Ascending aorta (tissue), 2 donors: ENCODE results near the gene LILRA2. TPM values are rescaled to one million over a fixed set of nuclear protein-coding genes. Genes with fewer than 3 reads are reported as not detected.
"Not testable (repeated sequence)": the region's sequence is repeated elsewhere in the genome, so short reads cannot be mapped to it uniquely, and the experiment has no call there.

ENCODE experiments used
- DNase-seq, 2 donors: peaks; one replicate each; pipeline ENCODE4 v3.0.0-alpha.2; 2019; ENCODE audit warnings: low spot score in 2 of 2
- H3K27ac ChIP-seq, 2 donors: fragments of 200-600 bp; sonication (generic); one replicate each; pipeline ENCODE4 v1.5.1; 2016 to 2017; ENCODE audit warnings: mild to moderate bottlenecking in 1 of 2
- H3K27me3 ChIP-seq: fragments of 200-600 bp; sonication (generic); one replicate; pipeline ENCODE4 v1.5.1; 2017
- H3K36me3 ChIP-seq, 2 donors: fragments of 200-600 bp; sonication (generic); one replicate each; pipeline ENCODE4 v1.5.1; 2016
- H3K4me1 ChIP-seq, 2 donors: fragments of 200-600 bp; sonication (generic); one replicate each; pipeline ENCODE4 v1.5.1; 2016 to 2017; ENCODE audit warnings: mild to moderate bottlenecking in 1 of 2
- H3K4me3 ChIP-seq, 2 donors: fragments of 200-600 bp; sonication (generic); one replicate each; pipeline ENCODE4 v1.5.1; 2016 to 2017; ENCODE audit warnings: mild to moderate bottlenecking in 1 of 2
- H3K9me3 ChIP-seq, 2 donors: fragments of 200-600 bp; sonication (generic); one replicate each; pipeline ENCODE4 v1.5.1; 2016
- intact Hi-C: fragments of 100-400 bp; cut with DNase I; formaldehyde crosslinking; loops from one replicate; pipeline ENCODE4 v1.15.1; 2023
- total RNA-seq: library from RNA; depleted of rRNA; stranded (reverse); fragments of >200 nt; gene quantifications from one replicate; pipeline ENCODE4 v1.1.0, GENCODE V29; 2016
- TF ChIP-seq, protein P1 (sequence below), 3 experiments: fragments of 200-600 bp in 2 of 3; fragments of 450-650 bp in 1 of 3; sonication (generic) in 2 of 3; IDR thresholded peaks; one replicate each; pipeline ENCODE4 v1.5.1; 2016 to 2019; ENCODE audit warnings: antibody characterized with exemption in 3 of 3, mild to moderate bottlenecking in 1 of 3, moderate library complexity in 1 of 3

The LILRA2 gene
- total RNA-seq, 1 donor from 2014 or later = not detected

DNA sequence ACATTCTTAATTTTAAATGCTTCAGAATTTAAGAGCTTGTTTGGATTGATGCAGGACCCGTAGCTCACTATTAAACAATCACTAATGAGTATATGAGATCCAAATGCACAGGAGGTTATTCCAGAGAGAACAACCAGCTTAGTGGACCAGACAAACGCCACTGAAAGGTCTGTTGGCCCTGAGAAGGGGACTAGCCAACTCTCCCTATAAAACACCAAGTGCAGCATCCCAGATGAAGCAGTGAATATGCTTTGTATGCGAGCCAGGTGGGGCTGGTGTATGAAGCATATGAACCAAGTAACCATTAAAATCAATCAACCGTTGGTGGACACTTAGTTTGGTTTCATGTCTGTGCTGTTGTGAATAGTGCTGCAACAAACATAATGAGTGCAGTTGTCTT is 46.9 kb downstream of the LILRA2 start:
- intact Hi-C loops = no loop called here
- Histone ChIP-seq H3K36me3 (no peaks in the 10 kb centered on the region), H3K27me3 (no peaks in the 10 kb centered on the region), H3K4me1 (no peaks in the 10 kb centered on the region), H3K9me3 (no peaks in the 10 kb centered on the region), H3K4me3 (no peak overlapping the region), H3K27ac (no peak overlapping the region)
- DNase-seq = no peak
- TF ChIP-seq, protein P1, sequence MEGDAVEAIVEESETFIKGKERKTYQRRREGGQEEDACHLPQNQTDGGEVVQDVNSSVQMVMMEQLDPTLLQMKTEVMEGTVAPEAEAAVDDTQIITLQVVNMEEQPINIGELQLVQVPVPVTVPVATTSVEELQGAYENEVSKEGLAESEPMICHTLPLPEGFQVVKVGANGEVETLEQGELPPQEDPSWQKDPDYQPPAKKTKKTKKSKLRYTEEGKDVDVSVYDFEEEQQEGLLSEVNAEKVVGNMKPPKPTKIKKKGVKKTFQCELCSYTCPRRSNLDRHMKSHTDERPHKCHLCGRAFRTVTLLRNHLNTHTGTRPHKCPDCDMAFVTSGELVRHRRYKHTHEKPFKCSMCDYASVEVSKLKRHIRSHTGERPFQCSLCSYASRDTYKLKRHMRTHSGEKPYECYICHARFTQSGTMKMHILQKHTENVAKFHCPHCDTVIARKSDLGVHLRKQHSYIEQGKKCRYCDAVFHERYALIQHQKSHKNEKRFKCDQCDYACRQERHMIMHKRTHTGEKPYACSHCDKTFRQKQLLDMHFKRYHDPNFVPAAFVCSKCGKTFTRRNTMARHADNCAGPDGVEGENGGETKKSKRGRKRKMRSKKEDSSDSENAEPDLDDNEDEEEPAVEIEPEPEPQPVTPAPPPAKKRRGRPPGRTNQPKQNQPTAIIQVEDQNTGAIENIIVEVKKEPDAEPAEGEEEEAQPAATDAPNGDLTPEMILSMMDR (IDR thresholded peaks at IDR 0.05) = no peak

DNA sequence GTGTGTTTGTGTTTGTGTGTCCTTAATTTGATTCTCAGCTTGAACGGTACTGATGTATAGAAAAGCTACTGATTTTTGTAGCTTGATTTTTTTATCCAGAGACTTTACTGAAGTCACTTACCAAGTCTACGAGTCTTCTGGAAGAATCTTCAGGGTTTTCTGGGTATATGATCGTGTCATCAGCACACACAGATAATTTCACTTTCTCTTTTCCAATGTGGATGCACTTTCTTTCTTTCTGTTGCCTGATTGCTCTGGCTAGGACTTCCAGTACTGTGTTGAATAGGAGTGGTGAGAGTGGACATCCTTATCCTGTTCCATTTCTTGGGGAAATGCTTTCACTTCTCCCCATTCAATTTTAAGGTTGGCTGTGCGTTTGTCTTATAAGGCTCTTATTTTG is 48.8 kb downstream of the LILRA2 start:
- intact Hi-C loops = no loop called here
- H3K27ac ChIP-seq = no peak overlapping the region
- H3K27me3 ChIP-seq = no peaks in the 10 kb centered on the region
- H3K9me3 ChIP-seq = peaks cover 0 to 4% of the 10 kb centered on the region in 2 donors
- H3K4me3 ChIP-seq = no peak overlapping the region
- no peaks in the 10 kb centered on the region for H3K4me1 ChIP-seq
- DNase-seq = no peak
- TF ChIP-seq, protein P1 (IDR thresholded peaks at IDR 0.05) = no peak
- no peaks in the 10 kb centered on the region for H3K36me3 ChIP-seq

DNA sequence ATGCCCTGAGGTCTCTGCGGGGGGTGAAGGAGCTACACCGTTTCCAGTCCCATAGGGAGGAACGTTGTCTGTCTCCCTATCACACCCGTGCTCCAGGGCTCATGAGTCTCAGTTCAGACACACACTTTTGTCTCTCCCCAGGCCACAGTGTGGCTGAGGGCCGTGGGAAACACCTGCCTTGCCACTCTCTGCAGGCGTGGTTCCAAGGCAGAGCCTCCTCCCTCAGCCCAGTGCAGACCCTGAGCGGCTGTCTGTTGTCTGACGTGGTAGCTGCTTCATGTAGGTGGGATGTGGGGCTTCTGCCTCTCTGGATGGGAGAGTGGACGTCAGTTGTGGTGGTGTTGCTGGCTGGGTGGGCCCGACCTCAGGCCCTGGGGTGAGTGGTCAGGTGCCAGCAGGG is 50.6 kb downstream of the LILRA2 start:
- H3K4me1 ChIP-seq, DNase-seq, H3K4me3 ChIP-seq, H3K27me3 ChIP-seq, H3K27ac ChIP-seq, intact Hi-C loops, H3K9me3 ChIP-seq, H3K36me3 ChIP-seq: not testable (repeated sequence)

DNA sequence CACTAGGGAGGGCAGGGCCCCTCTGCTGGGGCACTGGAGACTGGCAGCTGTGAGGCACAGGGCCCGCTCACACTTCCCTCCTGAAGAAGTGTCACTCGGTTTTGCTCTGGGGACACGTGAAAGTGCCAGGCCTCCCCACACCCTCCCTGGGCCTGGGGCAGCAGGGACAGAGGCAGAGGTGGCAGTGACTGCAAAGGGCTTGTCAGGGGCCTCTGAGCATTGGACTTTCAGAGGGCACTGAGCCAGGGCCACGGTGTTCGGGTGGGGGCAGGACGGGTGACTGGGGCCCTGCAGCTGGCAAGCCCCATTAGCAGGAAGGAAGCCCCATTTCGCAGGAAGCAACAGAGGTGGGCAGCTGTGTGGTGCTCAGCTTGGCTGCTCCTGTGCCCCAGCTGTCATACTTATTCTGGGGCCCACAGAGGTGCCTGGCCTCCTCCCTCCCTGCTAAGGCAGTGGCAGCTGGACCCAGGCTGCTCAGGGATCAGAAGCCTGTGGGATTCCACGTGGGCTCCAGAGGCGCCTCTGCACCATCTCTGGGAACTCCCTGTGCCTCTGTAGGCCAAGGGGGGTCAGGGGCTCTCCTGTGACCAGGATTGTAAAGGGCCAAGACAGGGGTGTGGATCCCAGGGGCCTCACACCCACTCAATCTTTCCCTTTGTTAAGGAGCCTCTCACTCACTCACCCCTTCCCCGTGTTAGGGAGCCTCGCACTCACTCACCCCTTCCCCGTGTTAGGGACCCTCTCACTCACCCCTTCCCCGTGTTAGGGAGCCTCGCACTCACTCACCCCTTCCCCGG is 51.5 kb downstream of the LILRA2 start:
- H3K4me1 ChIP-seq, DNase-seq, H3K9me3 ChIP-seq, H3K27ac ChIP-seq, H3K27me3 ChIP-seq, intact Hi-C loops, H3K4me3 ChIP-seq, H3K36me3 ChIP-seq: not testable (repeated sequence)

DNA sequence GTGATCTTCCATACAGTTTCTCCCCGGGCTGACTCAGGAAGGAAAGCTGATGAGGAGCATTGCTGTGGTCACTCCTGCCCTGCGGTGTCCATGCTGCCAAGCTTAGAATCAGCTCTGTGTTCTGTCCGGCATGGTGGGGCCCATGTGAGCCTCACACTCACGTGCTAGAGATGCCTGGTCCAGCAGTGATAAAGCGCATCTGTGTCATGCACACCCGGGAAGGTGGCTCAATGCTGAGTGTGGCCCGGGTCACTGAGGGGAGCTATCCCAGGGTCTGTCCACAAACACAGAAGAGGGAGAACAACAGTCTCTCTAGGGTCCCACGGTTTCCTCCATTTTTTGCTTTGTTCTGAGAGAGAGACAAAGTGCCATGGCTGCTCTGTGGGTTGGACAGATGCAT is 53.2 kb downstream of the LILRA2 start:
- H3K4me1 ChIP-seq = no peaks in the 10 kb centered on the region
- peaks cover 0 to 4% of the 10 kb centered on the region in 2 donors for H3K9me3 ChIP-seq
- TF ChIP-seq, protein P1 (IDR thresholded peaks at IDR 0.05) = no peak
- intact Hi-C loops = no loop called here
- no peak overlapping the region for H3K4me3 ChIP-seq
- no peak for DNase-seq
- H3K27ac ChIP-seq = no peak overlapping the region
- H3K27me3 ChIP-seq = no peaks in the 10 kb centered on the region
- no peaks in the 10 kb centered on the region for H3K36me3 ChIP-seq

DNA sequence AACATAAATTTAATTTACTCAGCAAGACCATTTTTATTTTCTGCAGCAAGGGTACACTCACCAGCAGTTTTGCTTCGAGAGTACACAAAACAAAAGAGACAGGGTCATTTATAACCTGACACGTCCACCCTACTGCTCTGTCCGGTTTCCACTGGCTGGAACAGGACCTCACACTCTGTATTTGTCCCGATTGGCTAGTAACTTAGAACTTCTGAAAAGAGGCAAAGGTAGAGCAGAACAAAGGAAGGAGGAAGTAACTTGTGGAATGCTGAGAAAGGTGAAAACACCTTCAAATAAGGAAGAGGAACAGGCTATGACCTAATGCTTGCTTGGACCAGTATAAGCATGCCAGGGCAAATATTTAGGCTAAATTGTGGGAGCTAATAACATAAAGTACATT is 54.3 kb downstream of the LILRA2 start:
- intact Hi-C loops, H3K27ac ChIP-seq, H3K36me3 ChIP-seq, H3K4me1 ChIP-seq, H3K27me3 ChIP-seq, DNase-seq, H3K4me3 ChIP-seq, H3K9me3 ChIP-seq: not testable (repeated sequence)

DNA sequence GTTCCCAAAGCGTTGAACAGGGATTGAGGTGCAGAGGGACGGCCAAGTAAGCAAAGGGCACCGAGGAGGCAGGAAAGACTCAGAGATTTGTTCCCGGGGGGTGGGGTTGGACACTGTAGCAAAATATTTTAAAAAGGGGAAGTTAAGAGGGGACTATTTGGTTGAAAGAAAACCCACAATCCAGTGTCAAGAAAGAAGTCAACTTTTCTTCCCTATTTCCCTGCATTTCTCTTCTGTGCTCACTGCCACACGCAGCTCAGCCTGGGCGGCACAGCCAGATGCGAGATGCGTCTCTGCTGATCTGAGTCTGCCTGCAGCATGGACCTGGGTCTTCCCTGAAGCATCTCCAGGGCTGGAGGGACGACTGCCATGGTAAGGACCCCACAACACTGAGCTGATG is 56.7 kb downstream of the LILRA2 start, which contains the start of gene LILRB1:
TSS of gene LILRB1 (plus strand) at position 223 of the 400 bp plus-strand sequence. CDS start 590 bp downstream, outside the sequence.
- H3K36me3 ChIP-seq, H3K27ac ChIP-seq, DNase-seq, H3K4me3 ChIP-seq, H3K9me3 ChIP-seq, intact Hi-C loops, H3K4me1 ChIP-seq, H3K27me3 ChIP-seq: not testable (repeated sequence)

DNA sequence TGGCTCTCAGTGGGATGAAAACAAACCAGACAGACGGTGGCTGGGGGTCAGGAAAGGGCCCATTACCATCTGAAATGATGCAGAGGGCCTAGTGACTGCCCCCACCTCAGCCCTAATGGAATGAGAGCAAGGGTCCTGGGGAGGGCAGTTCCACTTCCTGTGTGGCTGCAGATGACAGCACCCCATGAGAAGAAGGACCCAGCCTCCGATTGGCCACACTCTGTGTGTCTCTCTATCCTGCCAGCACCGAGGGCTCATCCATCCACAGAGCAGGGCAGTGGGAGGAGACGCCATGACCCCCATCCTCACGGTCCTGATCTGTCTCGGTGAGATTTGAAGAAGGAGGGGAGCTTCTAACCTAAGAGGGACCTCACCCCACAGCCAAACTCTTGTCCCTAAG is 57.2 kb downstream of the LILRA2 start:
- intact Hi-C loops = no loop called here
- Histone ChIP-seq H3K27me3 (no peaks in the 10 kb centered on the region), H3K36me3 (no peaks in the 10 kb centered on the region), H3K9me3 (peaks cover 0 to 4% of the 10 kb centered on the region in 2 donors), H3K4me1 (no peaks in the 10 kb centered on the region), H3K27ac (no peak overlapping the region), H3K4me3 (no peak overlapping the region)
- TF ChIP-seq, protein P1 (IDR thresholded peaks at IDR 0.05) = no peak
- no peak for DNase-seq

DNA sequence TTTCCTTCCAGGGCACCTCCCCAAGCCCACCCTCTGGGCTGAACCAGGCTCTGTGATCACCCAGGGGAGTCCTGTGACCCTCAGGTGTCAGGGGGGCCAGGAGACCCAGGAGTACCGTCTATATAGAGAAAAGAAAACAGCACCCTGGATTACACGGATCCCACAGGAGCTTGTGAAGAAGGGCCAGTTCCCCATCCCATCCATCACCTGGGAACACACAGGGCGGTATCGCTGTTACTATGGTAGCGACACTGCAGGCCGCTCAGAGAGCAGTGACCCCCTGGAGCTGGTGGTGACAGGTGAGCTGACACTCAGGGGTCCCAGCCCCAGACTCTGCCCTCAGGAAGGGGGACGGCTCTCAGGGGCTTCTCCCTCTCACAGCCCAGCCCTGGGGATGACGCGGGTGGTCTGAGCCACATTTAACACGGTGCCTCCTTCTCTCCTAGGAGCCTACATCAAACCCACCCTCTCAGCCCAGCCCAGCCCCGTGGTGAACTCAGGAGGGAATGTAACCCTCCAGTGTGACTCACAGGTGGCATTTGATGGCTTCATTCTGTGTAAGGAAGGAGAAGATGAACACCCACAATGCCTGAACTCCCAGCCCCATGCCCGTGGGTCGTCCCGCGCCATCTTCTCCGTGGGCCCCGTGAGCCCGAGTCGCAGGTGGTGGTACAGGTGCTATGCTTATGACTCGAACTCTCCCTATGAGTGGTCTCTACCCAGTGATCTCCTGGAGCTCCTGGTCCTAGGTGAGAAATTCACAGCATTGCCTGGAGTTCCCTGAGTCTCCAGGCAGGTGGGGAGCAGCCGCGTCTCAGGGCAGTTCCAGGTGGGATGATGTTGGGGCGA is 58.1 kb downstream of the LILRA2 start:
- DNase-seq, H3K36me3 ChIP-seq, intact Hi-C loops, H3K4me1 ChIP-seq, H3K27ac ChIP-seq, H3K9me3 ChIP-seq, H3K4me3 ChIP-seq, H3K27me3 ChIP-seq: not testable (repeated sequence)

DNA sequence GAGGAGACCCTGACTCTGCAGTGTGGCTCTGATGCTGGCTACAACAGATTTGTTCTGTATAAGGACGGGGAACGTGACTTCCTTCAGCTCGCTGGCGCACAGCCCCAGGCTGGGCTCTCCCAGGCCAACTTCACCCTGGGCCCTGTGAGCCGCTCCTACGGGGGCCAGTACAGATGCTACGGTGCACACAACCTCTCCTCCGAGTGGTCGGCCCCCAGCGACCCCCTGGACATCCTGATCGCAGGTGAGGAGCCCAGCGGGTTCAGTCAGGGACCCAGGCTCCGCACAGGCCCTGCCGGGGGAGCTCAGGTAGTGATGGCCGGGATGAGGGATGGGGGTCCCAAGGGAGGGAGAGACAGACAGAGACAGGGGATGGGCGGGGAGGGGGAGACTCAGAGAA is 58.9 kb downstream of the LILRA2 start:
- intact Hi-C loops, H3K4me3 ChIP-seq, H3K27ac ChIP-seq, DNase-seq, H3K27me3 ChIP-seq, H3K9me3 ChIP-seq, H3K36me3 ChIP-seq, H3K4me1 ChIP-seq: not testable (repeated sequence)
